OCI-LY7 (cell line): Measurements from ENCODE around the gene ST3GAL3.

Experiments used
- CTCF ChIP-seq: fragments of 200-600 bp; sonication (generic); conservative IDR thresholded peaks from 2 replicates; pipeline ENCODE4 v1.5.1; 2014; ENCODE audit warnings: mild to moderate bottlenecking, antibody characterized with exemption, low read length, moderate library complexity, mixed read lengths
- EZH2phosphoT487 ChIP-seq: fragments of 200-600 bp; sonication (generic); IDR thresholded peaks from 2 replicates; pipeline ENCODE4 v1.6.1; 2018; ENCODE audit warnings: low read depth, borderline replicate concordance, mild to moderate bottlenecking, mixed run types, antibody characterized with exemption, low read length, moderate library complexity, mixed read lengths

- no peak for TF ChIP-seq CTCF
- no peak for TF ChIP-seq EZH2phosphoT487
Observed at GRCh38 chr1:43768168-43768567, 60.8 kb downstream of the ST3GAL3 start.
